Activated naive CD4-positive, alpha-beta T cell treated with anti-CD3 and anti-CD28 coated beads, Interleukin-2, amount 50 U/mL, for 72 hours (primary cell): ENCODE measurements around the gene ETV7. TPM values are rescaled to one million over a fixed set of nuclear protein-coding genes. Genes with fewer than 3 reads are reported as not detected.
"Not testable (repeated sequence)": the region's sequence is repeated elsewhere in the genome, so short reads cannot be mapped to it uniquely, and the experiment has no call there.

Source experiments
- ATAC-seq, 2 donors: fragments of 150-1000 bp; cut with Tn5 transposase; 2 replicates each; pipeline ENCODE4 v1.10.0; 2021; ENCODE audit warnings: mild to moderate bottlenecking in 2 of 2, moderate library complexity in 2 of 2
- DNase-seq, 2 donors: peaks; one replicate each; pipeline ENCODE4 v3.0.0; 2021 to 2022; ENCODE audit warnings: low spot score in 2 of 2
- H3K27ac Mint-ChIP-seq, 2 donors: one replicate each; pipeline ENCODE4 v1.8.0; 2022; ENCODE audit warnings: mild to moderate bottlenecking in 2 of 2, mixed read lengths in 2 of 2
- H3K36me3 Mint-ChIP-seq, 2 donors: one replicate each; pipeline ENCODE4 v1.8.0; 2022; ENCODE audit warnings: mixed read lengths in 2 of 2
- H3K9me3 Mint-ChIP-seq, 2 donors: one replicate each; pipeline ENCODE4 v1.8.0; 2022; ENCODE audit warnings: mixed read lengths in 2 of 2
- total RNA-seq, 2 donors: library from RNA; stranded (reverse); gene quantifications; one replicate each; pipeline ENCODE4 v1.2.3, GENCODE V29; 2022

ETV7 gene
- total RNA-seq, 2 donors from 2014 or later, result 0.16 to 2.0 TPM

GRCh38 chr6:36374194-36374593 is 13.3 kb downstream of the ETV7 start:
- H3K27ac Mint-ChIP-seq, result no peak overlapping the region
- DNase-seq (no peak), ATAC-seq (no peak)
- H3K9me3 Mint-ChIP-seq, result no peaks in the 10 kb centered on the region
- no peaks in the 10 kb centered on the region for H3K36me3 Mint-ChIP-seq

DNA sequence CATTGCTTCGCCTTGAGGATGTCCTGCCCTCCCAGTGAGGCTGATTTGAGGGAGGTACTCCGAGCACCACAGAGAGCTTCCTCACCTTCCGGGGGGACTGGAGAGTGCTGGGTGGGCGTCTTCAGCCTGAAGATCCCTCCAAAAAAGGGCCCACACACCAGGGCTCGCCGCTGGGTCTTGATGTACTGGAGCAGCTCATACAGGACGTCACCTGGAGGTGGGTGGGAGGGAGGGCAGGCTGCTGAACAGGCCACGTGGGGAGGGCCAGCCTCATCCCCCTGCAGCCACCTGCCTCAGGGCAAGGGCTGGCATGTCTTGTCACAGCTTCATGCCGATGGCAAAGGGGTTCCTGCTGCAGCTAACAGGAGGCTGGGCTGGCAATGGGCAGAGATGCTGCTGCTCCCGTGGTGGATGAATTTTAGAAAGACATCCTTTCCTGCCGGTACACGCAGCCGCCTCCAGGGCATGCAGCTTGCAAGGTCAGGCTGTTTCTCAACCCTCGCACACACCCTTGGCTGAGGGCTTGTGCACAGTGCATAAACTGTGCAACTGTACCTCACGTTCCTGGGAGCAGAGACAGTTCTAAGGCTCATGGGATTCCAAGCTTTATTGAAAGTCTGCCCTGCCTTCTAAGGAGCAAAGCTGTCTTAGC is 14.0 kb downstream of the ETV7 start:
- DNase-seq (no peak), ATAC-seq (no peak)
- Mint-ChIP-seq H3K36me3 (no peaks in the 10 kb centered on the region), H3K27ac (no peak overlapping the region), H3K9me3 (no peaks in the 10 kb centered on the region)

- Mint-ChIP-seq H3K27ac (peak overlapping the region in 1 of 2 donors; percentile 39), H3K36me3 (no peaks in the 10 kb centered on the region), H3K9me3 (no peaks in the 10 kb centered on the region)
- ATAC-seq (no peak), DNase-seq (no peak)
Measured at GRCh38 chr6:36372088-36372487, 15.4 kb downstream of the ETV7 start.

DNA sequence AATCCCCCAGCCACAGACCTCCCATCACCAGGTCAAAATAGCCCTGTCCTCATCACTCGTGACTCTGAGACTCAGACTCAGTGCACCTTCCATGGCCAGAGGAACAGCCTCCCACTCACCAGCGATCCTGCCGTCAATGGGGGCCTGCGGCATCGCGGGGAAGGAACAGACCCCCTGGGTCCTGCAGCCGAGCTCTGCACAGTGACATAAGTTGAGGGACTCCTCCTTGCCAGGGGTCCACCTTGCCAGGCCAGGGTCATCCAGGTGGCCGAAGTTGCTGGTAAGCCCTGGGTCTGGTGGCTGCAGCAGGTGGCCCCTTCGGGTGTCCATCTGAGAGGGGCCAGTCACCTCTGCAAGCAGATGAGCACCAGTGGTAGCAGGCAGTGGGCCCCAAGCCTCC is 16.3 kb downstream of the ETV7 start:
- H3K27ac Mint-ChIP-seq, result no peak overlapping the region
- H3K36me3 Mint-ChIP-seq, result no peaks in the 10 kb centered on the region
- ATAC-seq, result no peak
- no peaks in the 10 kb centered on the region for H3K9me3 Mint-ChIP-seq
- no peak for DNase-seq

DNA sequence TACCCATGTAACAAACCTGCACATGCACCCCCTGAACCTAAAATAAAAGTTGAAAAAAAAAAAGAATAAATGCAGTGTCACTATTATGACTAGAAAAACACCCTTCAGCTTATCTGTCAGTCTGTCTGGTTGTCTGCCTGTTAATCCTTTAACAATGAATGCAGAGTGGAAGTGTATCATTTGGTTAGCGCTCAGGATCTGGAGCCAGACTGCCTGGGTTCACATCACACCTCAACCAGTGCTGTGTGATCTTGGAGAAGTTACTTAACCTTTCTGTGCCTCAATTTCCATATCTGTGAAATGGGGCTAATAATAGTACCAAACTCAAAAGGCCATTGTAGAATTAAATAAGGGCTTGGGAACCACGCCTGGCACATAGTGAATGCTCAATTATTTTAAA is 16.8 kb downstream of the ETV7 start:
- Mint-ChIP-seq H3K9me3 (no peaks in the 10 kb centered on the region), H3K36me3 (no peaks in the 10 kb centered on the region), H3K27ac (no peak overlapping the region)
- ATAC-seq (no peak), DNase-seq (no peak)

DNA sequence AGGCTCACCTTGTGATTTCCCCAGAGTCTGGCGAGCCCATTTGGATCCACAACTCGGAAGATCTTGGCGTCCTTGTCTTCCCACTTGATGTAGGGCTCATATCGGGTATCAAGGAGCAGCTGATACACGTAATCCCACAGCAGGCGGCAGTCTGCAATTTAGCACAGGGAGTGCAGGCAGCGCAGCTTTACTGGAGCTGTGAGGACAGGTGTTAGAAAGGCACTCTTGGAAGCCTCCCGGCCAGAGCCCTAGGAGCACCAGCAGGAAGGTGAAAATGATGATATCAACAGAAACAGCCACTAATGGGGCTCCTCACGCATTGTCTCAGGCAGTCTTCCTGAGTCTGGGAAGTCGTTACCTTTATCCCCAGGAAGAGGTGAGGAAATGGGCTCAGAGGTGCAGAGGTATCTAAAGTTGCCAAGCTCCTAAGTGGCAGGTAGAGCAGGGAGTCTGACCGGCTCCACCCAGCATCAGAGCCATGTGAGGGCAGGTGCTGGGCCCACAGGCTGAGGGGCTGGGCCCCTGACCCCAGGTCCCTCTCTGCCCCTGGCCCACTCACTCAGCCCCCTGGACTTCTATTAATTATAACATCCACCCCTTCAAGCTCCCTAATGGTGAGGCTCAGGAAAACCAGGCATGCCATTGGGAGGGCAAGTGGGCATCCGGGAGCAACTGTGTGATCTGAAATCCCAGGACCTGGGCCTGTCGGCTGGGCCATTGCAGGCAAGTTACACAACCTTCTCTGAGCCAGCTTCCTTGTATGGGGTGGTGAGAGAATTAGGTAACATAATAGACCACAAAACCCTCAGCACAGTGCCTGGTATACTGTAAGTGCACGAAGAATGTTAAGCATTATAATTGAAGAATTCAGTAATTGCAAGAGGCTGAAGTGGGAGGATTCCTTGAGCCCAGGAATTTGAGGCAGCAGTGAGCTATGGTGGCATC is 18.3 kb downstream of the ETV7 start:
- Mint-ChIP-seq H3K9me3 (no peaks in the 10 kb centered on the region), H3K27ac (no peak overlapping the region), H3K36me3 (no peaks in the 10 kb centered on the region)
- ATAC-seq (no peak), DNase-seq (no peak)

DNA sequence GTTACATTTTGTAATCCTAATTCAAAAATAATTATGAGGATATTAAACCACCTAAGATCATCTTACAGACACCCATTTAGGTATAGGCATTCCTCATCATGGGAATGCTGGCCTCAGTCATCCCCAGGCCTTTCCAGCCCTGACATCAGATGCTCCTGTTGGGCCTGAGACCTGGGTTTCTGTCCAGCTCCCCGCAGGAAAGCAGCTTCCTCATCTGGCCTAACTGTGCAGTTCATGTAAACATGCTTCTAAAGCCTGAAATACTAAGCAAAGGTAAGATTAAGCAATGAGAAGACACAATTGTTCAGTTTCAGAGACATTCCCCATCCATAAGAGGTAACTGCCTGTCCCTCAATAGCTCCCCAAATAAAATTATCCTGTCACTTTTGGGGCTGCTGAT is 19.0 kb downstream of the ETV7 start:
- no peaks in the 10 kb centered on the region for H3K9me3 Mint-ChIP-seq

GRCh38 chr6:36367743-36368142 is 19.7 kb downstream of the ETV7 start:
- no peak for ATAC-seq
- DNase-seq, result no peak
- Mint-ChIP-seq H3K9me3 (no peaks in the 10 kb centered on the region), H3K36me3 (no peaks in the 10 kb centered on the region), H3K27ac (no peak overlapping the region)

More for the DNA sequence above, 19.0 kb downstream of the ETV7 start:
- DNase-seq, result no peak
- no peak for ATAC-seq
- Mint-ChIP-seq H3K27ac (no peak overlapping the region), H3K36me3 (no peaks in the 10 kb centered on the region)

DNA sequence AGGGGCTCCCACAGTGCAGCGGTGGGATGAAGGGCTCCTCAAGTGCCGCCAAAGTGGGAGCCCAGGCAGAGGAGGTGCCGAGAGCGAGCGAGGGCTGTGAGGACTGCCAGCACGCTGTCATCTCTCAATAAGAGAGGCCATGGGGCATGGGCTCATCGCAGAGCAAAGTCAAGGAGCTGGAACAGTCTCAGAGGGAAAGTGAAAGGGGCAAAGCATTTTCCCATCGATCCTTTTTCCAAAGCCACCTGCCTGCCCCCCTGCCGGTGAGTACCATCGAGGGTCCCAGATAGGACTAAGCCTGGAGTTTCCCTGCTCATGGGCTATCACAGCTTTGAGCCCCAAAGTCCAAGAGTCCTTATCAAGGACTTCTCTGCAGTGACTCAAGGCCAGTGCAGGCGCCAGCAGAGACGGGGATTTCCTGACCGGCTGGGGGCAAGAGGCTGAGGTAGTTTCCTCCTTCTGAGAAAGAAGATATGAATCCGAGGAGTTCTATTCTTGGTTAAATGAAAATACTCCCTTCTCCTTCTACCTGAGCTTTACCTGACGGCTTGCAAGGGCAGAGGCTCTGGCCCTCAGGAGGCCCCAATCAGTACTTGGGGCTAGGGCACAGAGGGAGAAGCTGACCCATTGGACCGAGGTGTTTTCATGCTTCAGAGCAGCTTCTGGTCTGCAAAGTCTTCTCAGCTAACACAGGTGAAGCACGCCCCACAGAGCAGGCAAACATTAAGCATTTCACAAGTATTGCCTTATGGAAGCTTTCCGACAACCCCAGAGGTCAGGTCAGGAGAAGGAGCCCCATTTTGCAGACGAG is 22.6 kb downstream of the ETV7 start:
- Mint-ChIP-seq H3K9me3 (no peaks in the 10 kb centered on the region), H3K36me3 (no peaks in the 10 kb centered on the region), H3K27ac (no peak overlapping the region)
- DNase-seq (no peak), ATAC-seq (peak in 1 of 2 donors; percentile 33)

GRCh38 chr6:36364061-36364635 is 23.3 kb downstream of the ETV7 start:
- H3K27ac Mint-ChIP-seq, H3K36me3 Mint-ChIP-seq, ATAC-seq, DNase-seq, H3K9me3 Mint-ChIP-seq: not testable (repeated sequence)

GRCh38 chr6:36363371-36363752 is 24.1 kb downstream of the ETV7 start:
- not testable (repeated sequence) for H3K36me3 Mint-ChIP-seq, DNase-seq, H3K9me3 Mint-ChIP-seq, H3K27ac Mint-ChIP-seq, ATAC-seq

DNA sequence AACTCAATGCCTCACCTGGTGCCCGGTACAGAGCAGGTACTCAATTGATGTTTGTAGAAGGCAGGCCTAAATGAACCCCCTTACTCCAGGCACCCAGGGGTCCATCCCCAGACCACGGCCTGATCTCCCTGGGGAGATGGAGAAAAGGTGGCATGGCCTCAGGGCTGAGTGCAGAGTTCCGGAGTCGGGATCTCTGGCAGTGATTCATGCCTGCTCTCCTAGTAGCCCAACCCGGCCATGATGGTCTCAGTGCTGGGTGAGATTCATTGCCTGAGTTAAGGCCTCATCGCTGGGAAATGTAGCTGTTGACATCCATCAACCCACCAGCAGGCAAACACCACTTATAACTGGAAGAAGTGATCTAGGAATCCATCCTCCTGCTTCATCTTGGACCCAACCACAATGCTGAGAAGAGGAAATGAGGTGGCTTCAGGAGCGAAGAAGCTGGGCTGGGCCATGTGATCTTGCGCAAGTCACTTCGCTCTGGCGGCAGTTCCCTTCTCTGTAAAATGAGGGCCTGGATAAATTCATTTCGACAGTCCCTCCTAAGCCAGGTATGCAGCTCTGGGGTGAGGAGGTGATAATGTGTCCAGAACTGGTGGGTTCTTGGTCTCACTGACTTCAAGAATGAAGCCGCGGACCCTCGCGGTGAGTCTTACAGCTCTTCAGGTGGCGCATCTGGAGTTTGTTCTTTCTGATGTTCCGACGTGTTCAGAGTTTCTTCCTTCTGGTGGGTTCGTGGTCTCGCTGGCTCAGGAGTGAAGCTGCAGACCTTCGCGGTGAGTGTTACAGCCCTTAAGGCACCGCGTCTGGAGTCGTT is 24.7 kb downstream of the ETV7 start:
- DNase-seq (no peak), ATAC-seq (no peak)
- Mint-ChIP-seq H3K9me3 (no peaks in the 10 kb centered on the region), H3K27ac (peak overlapping the region in 1 of 2 donors; percentile 86), H3K36me3 (no peaks in the 10 kb centered on the region)

DNA sequence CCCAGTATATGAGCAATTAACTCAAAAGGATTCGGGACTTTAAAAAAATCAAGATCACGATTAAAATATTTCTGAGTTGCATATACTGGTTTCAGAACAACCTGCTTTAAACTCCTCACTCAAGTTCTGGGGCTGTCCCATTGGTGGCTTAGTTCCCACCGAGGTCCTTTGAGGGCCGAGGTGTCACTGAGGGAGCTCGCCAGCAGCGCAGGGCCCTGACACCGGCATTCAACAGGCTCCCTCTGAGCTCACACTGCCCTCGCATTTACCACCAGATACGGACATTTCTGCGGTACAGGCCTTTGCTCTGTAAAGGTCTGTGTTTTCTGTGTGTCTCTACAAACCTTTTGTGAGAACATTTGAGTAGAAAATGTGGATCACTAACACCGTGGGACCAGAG is 26.4 kb downstream of the ETV7 start:
- Mint-ChIP-seq H3K9me3 (no peaks in the 10 kb centered on the region), H3K27ac (no peak overlapping the region), H3K36me3 (no peaks in the 10 kb centered on the region)
- ATAC-seq, result no peak
- no peak for DNase-seq

- Mint-ChIP-seq H3K27ac (no peak overlapping the region), H3K36me3 (no peaks in the 10 kb centered on the region), H3K9me3 (no peaks in the 10 kb centered on the region)
- DNase-seq (peak; percentile 63 to 73), ATAC-seq (peak; percentile 70 to 78)
Measured at GRCh38 chr6:36360241-36361054, 27.0 kb downstream of the ETV7 start.

GRCh38 chr6:36358226-36358915 is 29.1 kb downstream of the ETV7 start:
- no peak for ATAC-seq
- no peak overlapping the region for H3K27ac Mint-ChIP-seq
- no peak for DNase-seq
- no peaks in the 10 kb centered on the region for H3K36me3 Mint-ChIP-seq
- peaks cover 0 to 4% of the 10 kb centered on the region in 2 donors for H3K9me3 Mint-ChIP-seq
